K562 treated with DMSO at 1 percent for 4 hours (cell line): Measurements from ENCODE around the gene APH1A. TPM values are rescaled to one million over a fixed set of nuclear protein-coding genes. Genes with fewer than 3 reads are reported as not detected.

Source experiments
- total RNA-seq: library from RNA; unstranded; fragments of 300-600 nt; gene quantifications from 2 replicates; pipeline ENCODE4 v1.2.3, GENCODE V29; 2022; ENCODE audit not compliant: insufficient read depth

APH1A gene
- total RNA-seq: 99.5 and 99.6 TPM in 2 replicates

DNA sequence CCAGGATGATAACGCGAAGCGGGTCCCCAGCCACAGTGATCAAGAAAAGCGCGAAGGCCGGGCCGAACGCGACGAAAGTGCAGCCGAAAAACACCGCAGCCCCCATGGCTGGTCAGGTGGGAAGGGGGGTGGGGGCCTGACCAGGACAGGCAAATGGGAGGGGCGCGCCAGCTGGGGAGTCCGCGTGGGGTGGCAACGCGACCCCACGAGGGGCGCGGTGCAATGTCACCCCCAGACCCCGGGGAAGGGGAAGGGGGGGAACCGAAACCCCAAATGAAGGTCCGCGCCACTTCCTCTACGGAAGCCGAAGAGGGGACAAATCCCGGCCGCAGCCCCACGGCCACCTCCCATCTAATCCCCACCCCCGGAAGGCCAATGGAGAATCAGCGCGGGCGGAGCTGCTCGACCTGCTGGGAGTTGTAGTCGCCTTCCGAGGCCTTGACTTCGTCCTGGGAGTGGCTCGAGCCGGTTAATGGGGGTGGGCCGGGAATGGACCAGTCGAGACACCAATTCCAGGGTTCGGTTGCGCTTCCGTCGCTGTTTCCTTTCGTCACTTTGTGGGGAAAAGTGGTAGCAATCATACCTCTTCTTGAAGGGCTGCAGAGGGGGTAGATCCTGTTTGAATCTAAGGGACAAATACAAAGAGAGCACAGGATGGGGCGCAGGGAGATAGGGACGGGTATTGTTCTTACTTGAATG, at the start of gene APH1A:
APH1A (minus strand) TSS at position 312 of the 699 bp plus-strand sequence; CDS start at position 106, 206 bp downstream.

GRCh38 chr1:150293433-150294253, 24.8 kb upstream of the APH1A start, which contains the start of gene MRPS21:
Gene MRPS21 (plus strand): TSS chr1:150293861. CDS start chr1:150294367, 506 bp downstream.

GRCh38 chr1:150281758-150282557, 13.1 kb upstream of the APH1A start, which contains the start of gene CIART:
Gene CIART (plus strand): TSS chr1:150282554. CDS start chr1:150283268, 714 bp downstream.

DNA sequence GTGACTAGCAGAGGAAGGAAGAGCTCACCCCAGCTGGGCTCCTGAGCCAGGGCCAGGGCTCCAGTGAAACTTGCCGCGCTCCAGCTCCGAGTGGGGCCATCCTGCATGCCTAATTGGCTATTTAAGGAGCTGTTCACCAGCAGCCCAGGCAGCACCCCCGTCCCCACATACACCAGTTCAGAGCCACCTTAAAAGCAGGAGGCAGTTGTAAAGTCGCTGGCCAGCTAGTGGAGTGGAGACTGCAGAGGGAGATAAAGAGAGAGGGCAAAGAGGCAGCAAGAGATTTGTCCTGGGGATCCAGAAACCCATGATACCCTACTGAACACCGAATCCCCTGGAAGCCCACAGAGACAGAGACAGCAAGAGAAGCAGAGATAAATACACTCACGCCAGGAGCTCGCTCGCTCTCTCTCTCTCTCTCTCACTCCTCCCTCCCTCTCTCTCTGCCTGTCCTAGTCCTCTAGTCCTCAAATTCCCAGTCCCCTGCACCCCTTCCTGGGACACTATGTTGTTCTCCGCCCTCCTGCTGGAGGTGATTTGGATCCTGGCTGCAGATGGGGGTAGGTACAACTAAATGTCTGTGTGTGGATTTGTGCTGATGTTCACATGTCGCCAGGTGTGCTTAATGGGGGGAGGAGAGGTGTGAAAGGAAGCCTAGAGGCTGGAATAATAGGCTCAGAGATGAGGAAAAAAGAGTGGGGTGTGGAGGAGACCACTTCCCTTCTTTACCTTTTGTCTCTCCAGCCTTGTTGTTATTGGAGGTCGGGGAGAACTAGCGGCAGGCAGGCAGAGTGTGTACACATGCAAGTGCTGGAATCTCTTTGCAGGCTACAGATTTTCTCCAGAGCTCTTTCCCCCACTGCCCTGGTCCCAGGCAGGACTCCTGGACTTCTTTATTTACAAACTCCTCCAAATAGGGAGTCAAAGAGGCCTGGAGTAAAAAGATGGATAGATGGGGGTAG, 10.9 kb downstream of the APH1A start, which contains the start of gene CA14:
CA14 (plus strand) TSS at position 151 of the 962 bp plus-strand sequence; CDS start at position 506, 355 bp downstream.

DNA sequence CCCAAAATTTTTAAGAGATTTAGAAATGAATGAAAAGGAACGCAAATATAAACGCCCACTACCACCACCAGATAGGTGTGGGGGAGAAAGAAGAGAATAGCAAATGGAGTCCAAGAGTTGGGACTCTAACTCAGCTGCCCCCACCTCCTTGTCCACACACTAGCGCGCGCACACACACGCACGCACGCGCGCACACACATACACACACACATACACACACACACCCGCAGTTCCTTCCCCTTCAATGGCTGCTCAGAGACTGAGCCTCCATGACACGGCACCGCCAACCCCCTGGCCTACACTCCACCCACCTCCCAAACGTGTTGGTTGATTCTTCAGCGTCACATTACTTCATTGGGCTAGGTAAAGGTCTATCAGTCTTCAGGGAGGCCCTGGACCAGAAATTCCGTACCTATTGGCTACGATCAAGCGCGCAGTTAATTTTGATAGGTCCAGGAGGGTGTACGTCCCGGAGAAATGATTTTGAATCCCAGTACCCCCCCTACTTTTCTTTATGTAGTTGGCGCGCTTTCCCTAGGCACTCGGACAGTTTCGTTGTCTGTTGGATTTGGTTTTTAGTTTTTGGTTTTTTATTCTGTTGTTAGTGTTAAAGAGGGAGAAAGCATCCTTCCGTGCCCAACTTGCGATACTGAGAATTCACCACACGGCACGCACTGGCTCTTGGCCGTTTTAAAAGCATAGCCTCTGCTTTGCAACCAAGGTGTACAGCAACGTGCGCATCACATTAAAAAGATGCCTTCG, 32.8 kb downstream of the APH1A start, which contains the start of gene ANP32E:
ANP32E (minus strand) TSS at position 261 of the 762 bp plus-strand sequence. CDS start 326 bp downstream, outside the sequence.

Other genes starting within 250 kb of the APH1A start
- gene VPS45, start 201.2 kb downstream of the APH1A start, total RNA-seq: 15.5 and 20.0 TPM in 2 replicates
- 7.8 and 8.1 TPM in 2 replicates for gene PLEKHO1, start 119.1 kb downstream of the APH1A start, total RNA-seq
- gene ANP32E, start 32.9 kb downstream of the APH1A start, total RNA-seq: 36.7 and 43.4 TPM in 2 replicates
- gene CA14, start 11.2 kb downstream of the APH1A start, total RNA-seq: 0.94 and 1.6 TPM in 2 replicates
- 4.2 TPM in 1 of 2 replicates, not detected in the other for gene C1orf54, start 3.8 kb upstream of the APH1A start, total RNA-seq
- not detected in 2 replicates for gene CIART, start 13.5 kb upstream of the APH1A start, total RNA-seq
- gene MRPS21, start 24.8 kb upstream of the APH1A start, total RNA-seq: 54.0 and 54.3 TPM in 2 replicates
- gene PRPF3, start 52.5 kb upstream of the APH1A start, total RNA-seq: 22.3 and 23.9 TPM in 2 replicates
- 8.9 and 11.5 TPM in 2 replicates for gene RPRD2, start 95.1 kb upstream of the APH1A start, total RNA-seq
- gene TARS2, start 218.4 kb upstream of the APH1A start, total RNA-seq: 34.7 and 38.4 TPM in 2 replicates
- gene ECM1, start 239.1 kb upstream of the APH1A start, total RNA-seq: 26.4 and 30.9 TPM in 2 replicates
- not detected in 2 replicates for gene FALEC, start 246.7 kb upstream of the APH1A start, total RNA-seq